NCI-H2081 (cell line): Measurements from ENCODE around the gene NBEAL1.
"Not testable (repeated sequence)": the region's sequence is repeated elsewhere in the genome, so short reads cannot be mapped to it uniquely, and the experiment has no call there.

Experiments
- DNase-seq, 2 experiments: peaks; one replicate each; lab custom pipeline; 2025; lab: John Stamatoyannopoulos, UW

NBEAL1 gene

GRCh38 chr2:203112342-203112741 is 97.7 kb downstream of the NBEAL1 start:
- DNase-seq: no peak

DNA sequence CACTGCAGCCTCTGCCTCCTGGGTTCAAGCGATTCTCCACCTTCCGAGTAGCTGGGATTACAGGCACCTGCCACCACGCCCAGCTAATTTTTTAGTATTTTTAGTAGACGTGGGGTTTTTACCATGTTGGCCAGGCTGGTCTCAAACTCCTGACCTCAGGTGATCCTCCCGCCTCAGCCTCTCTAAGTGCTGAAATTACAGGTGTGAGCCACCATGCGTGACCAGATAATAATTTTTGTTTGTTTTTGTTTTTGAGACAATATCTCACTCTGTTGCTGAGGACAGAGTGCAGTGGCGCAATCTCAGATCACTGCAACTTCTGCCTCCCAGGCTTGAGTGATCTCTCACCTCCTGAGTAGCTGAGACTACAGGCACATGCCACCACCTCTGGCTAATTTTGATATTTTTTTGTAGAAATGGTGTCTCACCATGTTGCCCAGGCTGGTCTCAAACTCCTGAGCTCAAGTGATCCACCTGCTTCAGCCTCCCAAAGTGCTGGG is 100.6 kb downstream of the NBEAL1 start:
- not testable (repeated sequence) for DNase-seq

DNA sequence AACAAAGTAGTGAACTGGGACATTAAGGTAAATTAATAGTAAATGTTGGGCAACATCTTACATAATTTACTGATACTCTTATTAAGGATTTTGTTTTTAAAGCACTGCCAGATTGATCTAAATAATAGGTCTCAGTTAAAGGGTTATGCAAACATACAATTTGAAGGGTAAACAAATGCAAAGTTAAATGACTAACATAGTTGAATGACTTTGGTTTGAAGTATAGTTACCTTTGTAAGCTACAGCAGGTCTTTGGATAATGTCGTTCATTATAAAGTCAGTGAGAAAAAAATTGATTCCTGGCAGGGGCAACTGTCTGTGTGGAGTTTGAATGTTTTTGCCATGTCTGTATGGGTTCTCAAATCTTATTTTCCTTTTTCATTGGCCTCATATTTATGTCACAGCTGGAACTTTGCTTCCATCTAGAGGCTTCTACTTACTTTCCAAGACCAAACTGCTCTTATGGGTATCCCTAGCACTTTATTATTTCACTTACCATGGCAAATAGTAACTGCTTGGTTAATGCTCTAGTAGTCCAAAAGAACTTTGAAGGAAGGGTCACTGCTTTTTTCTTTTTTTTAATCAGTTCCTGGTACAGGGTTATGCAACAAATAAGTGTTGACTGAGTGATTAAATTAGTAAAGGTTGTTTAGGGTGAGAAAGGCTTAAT is 107.8 kb downstream of the NBEAL1 start:
- peak in 1 of 2 experiments; percentile 24 for DNase-seq

DNA sequence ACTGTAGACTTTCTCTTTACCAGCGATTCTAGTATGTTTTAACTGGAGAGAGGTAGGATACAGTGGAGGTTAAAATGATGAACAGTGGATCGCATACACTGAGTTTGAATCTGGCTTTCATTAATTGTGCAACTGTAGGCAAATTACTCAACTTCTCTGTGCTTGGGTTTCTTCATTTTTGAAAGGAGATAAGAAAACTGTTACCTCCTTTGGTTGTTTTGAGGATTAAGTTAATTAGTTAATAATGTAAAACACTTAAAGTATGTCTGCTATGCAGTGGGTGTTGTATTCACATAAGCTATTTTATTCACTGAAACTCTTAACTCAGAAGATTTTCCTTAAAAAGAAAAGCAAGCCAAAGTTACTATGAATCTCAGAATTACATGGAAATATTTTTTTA is 112.3 kb downstream of the NBEAL1 start:
- no peak for DNase-seq

GRCh38 chr2:203135105-203135504 is 120.4 kb downstream of the NBEAL1 start:
- no peak for DNase-seq

GRCh38 chr2:203143391-203143790 is 128.7 kb downstream of the NBEAL1 start:
- DNase-seq: peak; percentile 20 to 70

DNA sequence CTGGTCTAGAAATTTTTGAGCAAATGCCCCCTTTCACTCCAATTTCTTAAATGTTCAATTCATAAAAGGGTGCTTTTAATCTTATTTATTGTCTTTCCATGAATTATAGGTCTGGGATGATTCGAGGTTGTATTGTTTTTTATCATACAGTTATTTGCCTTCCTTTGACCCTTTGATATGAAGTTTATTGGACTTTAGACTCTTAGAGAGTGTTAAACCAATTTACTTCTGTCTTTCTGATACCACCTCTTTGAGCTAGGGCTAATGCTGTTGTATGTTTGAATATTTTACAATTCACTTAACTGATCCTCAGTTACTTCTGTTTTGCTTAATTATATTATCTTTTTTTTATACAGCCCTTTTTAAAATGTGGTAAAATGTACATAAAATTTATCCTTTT is 134.5 kb downstream of the NBEAL1 start:
- no peak for DNase-seq

- DNase-seq: no peak
These were observed 140.7 kb downstream of the NBEAL1 start for GRCh38 chr2:203155406-203155805.

DNA sequence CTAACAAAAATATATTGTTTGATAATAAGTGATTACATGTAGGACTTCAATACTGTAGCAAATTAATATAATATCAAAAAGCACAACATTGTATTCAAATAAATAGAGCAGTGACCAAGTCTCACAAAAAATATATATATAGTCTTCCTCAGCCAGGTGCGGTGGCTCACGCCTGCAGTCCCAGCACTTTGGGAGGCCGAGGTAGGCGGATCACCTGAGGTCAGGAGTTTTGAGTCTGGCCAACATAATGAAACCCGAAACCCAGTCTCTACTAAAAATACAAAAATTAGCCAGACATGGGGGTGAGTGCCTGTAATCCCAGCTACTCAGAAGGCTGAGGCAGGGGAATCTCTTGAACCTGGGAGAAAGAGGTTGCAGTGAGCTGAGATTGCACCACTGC is 148.0 kb downstream of the NBEAL1 start:
- DNase-seq: not testable (repeated sequence)

DNA sequence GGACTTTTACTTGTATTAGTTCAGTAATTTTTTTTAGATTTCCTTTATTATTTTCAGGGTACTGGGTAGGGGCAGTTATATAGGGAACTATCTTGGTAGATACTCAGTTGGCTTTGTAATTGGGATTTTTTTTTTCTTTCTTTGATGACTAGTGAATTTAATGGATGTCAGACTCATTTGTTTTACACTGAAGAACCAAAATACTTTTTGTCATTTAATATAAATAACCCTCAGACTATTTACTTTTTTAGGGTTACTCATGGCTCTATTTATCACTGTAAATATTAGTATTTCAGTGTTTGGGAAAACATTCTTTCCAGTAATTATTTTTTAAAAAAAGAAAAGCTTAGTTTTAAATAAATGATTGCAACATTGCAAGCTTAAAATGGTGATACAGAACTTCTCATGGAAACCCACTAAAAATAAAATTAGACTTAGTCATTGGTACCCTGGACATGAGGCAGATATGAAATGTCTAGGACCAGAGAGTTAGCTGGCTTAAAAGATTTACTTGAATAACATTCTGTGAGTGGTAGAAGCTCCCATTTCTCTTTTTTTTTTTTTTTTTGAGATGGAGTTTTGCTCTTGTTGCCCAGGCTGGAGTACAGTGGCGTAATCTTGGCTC is 149.7 kb downstream of the NBEAL1 start:
- DNase-seq: no peak

DNA sequence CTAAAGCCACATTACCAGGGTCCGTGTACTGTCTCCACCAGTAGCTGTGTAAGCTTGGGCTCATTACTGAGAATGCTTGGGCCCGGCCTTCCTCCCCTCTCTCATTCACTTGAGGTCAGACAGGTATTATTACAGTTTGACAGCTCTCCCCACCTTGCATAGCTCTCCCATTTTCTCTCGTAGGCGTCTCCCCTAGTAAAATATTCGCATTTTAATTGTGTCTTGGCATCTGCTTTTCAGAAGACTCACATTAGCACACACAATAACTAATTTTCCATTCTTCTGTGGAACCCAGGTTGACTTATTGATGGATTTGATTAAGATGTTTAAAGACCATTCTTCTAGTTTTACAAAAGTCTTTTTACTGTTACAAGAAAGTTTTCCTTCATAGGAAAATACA is 153.1 kb downstream of the NBEAL1 start:
- DNase-seq: no peak

GRCh38 chr2:203170502-203170901 is 155.8 kb downstream of the NBEAL1 start:
- DNase-seq: no peak

DNA sequence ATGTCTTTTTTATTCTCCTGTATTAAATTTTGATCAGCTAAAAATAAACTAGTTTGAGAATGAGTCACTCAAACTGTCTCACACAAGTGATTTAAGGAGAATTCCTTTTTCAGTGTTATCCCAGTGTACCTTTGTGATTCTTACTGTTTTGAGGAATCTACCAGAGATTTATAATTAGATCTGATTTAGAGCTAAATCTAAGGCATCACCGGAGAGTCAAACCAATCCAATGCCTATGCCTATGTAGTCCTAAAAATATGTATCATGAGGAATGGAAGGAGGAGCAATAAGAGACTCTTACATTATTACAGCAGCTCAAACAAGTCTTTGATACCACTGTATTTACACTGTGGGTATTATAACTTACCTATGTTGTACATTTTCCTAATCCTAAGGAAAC is 160.7 kb downstream of the NBEAL1 start:
- no peak for DNase-seq

DNA sequence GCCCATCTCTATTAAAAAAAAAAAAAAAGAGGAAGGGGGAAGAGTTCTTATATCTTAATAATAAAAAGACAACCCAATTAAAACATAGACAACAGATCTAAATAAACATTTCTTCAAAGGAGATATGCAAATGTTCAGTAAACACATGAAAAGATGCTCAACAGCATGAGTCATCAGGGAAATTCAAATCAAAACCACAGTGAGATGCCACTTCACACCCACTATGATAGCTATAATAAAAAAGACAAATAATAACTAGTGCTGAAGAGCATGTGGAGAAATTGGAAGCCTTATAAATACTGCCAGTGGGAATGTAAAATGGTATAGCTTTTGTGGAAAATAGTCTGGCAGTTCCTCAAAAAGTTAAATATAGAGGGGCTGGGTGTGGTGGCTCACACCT is 162.7 kb downstream of the NBEAL1 start:
- no peak for DNase-seq

- no peak for DNase-seq
These were observed 171.2 kb downstream of the NBEAL1 start for GRCh38 chr2:203185864-203186263.

- not testable (repeated sequence) for DNase-seq
These were observed 175.9 kb downstream of the NBEAL1 start for GRCh38 chr2:203190547-203190946.

DNA sequence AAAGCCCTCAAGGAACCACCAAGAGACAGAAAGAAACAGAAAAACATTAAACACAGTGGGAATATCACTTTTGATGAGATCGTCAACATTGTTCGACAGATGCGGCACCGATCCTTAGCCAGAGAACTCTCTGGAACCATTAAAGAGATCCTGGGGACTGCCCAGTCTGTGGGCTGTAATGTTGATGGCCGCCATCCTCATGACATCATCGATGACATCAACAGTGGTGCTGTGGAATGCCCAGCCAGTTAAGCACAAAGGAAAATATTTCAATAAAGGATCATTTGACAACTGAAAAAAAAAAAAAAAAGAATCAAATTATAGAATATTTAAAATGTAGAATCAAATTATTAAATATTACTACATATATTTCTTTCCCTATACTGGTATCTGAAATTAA is 176.4 kb downstream of the NBEAL1 start:
- not testable (repeated sequence) for DNase-seq

DNA sequence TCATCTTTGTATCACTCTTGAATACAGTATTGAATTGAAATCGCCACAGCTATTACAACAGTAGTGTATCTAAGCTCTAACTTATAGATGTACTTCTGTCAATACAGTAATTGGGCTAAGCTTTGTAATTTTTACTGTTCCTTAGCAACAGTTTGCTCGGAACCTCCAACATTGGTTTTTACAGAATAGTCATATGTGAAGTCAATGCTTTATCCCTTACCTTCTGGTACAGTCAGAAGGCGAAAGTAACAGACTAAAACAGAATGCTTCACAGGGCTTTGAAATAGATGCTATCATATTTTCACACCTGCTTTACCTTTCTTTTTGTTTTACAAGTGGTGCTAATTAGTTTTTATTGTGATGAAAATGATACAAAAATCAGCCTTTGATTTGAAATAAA is 177.3 kb downstream of the NBEAL1 start:
- no peak for DNase-seq

DNA sequence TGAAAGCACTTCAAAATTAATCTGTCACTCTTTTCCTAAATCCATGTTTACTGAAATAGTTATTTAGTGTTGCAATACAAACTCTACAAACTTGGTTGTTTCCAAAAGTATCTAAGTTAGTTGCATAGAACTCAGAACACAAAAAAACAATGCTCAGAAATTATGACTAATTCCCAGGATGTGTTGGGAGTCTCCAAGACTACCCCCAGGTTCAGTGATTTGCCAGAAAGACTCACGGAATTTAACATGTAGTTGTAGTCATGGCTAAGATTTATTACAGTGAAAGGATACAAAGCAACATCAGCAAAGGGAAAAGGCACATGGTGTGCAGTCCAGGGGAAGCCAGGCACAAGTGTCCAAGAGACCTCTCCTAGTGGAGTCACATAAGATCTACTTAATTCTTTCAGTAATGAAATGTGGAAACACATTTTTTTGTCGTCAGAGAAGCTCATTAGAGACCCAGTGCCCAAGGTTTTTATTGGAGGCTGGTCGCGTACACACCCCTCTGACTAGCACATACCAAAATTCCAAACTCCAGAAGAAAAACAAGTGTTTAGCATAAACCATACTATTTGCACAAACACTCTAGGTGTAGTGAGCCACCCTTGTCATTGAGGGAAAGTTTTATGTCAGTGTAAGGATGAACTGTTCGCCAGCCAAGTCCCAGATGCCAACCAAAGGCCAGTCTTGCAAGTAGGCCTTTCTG is 180.8 kb downstream of the NBEAL1 start:
- no peak for DNase-seq

DNA sequence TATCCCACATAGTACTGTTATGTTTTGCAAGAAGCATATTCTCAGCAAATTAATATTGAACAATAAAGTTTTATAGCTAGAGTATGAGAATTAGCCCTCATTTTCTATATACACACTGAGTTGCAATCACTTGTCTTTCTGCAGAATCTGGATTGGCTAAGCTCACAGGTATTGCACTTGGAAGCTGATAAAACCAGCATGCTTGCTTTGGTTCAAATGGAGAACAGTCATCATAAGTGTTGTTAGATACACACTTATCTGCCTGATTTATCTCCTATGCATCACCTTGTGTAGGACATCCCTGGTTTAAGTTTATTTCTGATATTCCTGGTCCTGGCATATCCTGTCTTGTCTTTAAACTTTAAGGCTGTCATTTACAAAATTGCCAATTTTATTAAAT is 186.2 kb downstream of the NBEAL1 start:
- no peak for DNase-seq

- DNase-seq: no peak
These were observed 186.8 kb downstream of the NBEAL1 start for GRCh38 chr2:203201426-203201825.

- DNase-seq: no peak
These were observed 194.9 kb downstream of the NBEAL1 start for GRCh38 chr2:203209538-203209937.

DNA sequence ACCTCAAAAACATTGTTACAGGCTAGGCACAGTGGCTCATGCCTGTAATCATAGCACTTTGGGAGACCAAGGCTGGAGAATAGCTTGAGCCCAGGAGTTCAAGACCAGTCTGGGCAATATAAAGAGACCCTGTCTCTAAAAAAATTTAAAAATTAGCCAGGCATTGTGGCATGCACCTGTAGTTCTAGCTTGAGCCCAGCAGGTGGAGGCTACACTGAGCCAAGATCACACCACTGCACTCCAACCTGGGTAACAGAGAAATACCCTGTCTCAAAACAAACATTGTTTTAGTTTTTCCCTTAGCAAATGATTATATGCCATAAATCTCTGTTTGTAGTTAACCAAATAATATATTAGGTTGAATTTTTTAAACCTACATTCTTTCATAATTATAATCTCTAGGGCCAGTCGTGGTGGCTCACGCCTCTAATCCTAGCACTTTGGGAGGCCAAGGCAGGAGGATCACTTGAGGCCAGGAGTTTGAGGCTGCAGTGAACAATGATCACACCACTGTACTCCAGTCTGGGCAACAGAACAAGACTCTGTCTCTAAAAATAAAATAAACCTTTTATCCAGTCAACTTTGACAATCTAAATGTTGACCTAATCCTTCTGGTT is 210.9 kb downstream of the NBEAL1 start:
- peak in 1 of 2 experiments; percentile 4 for DNase-seq
